Colonic mucosa (tissue), 4 donors: Measurements from ENCODE around the gene MZT1. TPM values are rescaled to one million over a fixed set of nuclear protein-coding genes. Genes with fewer than 3 reads are reported as not detected.

Experiments
- DNase-seq: peaks from one replicate; pipeline ENCODE4 v3.0.0-alpha.2; 2020
- H3K27ac ChIP-seq: fragments of 200-600 bp; one replicate; pipeline ENCODE4 v1.8.0; 2021
- H3K27me3 ChIP-seq: fragments of 200-600 bp; one replicate; pipeline ENCODE4 v1.8.0; 2021
- H3K36me3 ChIP-seq: fragments of 200-600 bp; one replicate; pipeline ENCODE4 v1.8.0; 2021
- H3K4me1 ChIP-seq: fragments of 200-600 bp; one replicate; pipeline ENCODE4 v1.8.0; 2021; ENCODE audit warnings: mild to moderate bottlenecking
- H3K4me3 ChIP-seq: fragments of 200-600 bp; one replicate; pipeline ENCODE4 v1.8.0; 2021
- H3K9ac ChIP-seq, 2 donors: one replicate each; pipeline ENCODE4 v1.7.0; 2013; ENCODE audit warnings: control low read depth in 2 of 2, low read depth in 2 of 2, low read length in 2 of 2
- H3K9me3 ChIP-seq: fragments of 200-600 bp; one replicate; pipeline ENCODE4 v1.8.0; 2021
- intact Hi-C: fragments of 100-400 bp; cut with DNase I; formaldehyde crosslinking; loops from one replicate; pipeline ENCODE4 v1.14.1; 2022
- total RNA-seq, 2 donors: library from RNA; stranded (reverse); fragmentation: NEBNext Ultra II Directional in 1 of 2; extraction: Animal tissue kit (Norgen Biotek cat#: 25700) in 1 of 2; gene quantifications; one replicate each; pipeline ENCODE4 v1.2.1, GENCODE V29; 2021
- TF ChIP-seq, protein P1 (sequence below): fragments of 200-600 bp; IDR thresholded peaks from one replicate; pipeline ENCODE4 v1.8.0; 2022; ENCODE audit warnings: antibody characterized with exemption, mild to moderate bottlenecking
- donor health status: healthy.
- donor health status: DM: no; HTN: no; CAD: no.
- donor health status: DM: no; HTN: no; CAD: no.

The MZT1 gene
- total RNA-seq = 10 to 100 TPM in 1 of 2 donors, 1 to 10 TPM in 1; 9.4 to 11.7 TPM

DNA sequence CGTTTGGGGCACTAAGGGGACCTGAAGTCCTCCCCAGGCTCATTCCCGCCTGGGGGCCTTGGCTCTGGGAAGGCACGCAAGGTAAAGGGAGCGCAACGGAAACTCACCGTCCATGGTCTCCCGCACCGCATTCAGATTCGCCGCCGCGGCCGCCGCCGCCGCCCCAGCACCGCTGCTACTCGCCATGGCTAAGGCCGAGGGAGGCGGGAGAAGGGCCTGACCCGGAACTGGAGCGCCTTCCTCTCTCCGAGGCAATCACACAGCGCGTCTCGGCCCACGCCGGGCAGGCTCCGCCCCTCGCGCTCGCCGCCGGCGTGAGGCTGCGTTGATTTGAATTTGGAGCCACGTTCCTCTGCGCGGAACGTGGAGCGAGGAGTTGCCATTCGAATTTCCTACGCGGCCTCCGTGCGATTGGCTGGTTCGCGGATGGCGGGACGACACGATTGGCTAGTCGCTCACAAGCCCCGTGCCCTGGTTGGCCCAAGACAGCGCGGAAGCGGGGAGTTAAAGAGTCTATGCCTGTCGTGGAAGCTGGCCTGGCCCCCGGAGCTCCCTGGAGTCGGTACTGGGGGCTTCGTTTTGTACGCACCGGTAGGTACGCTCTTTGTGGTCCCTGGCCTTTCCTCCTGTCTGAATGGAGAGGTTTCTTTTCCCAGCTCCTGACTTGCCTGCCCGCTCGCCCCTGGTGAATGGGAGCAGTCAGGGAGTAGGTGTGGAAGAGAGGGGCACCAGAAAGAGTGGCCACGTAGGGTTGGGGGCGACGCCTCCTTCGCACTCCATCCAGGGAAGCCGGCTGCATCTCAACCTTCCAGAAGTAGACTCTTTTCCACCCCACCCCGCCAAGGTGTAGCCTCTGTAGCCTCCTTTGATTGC, at the start of gene MZT1, which contains the start of gene BORA:
MZT1 (minus strand) TSS at position 213 of the 873 bp plus-strand sequence; CDS start at position 186, 27 bp downstream.
BORA (plus strand) TSS at position 507 of the 873 bp plus-strand sequence. CDS start 1,018 bp downstream, outside the sequence.
- H3K4me1 ChIP-seq = peaks cover 5% of the 10 kb centered on the region
- H3K27ac ChIP-seq = peak within 1 kb of the TSS; percentile 49
- H3K9me3 ChIP-seq = no peaks in the 10 kb centered on the region
- no peaks in the 10 kb centered on the region for H3K36me3 ChIP-seq
- peak; percentile 96 for DNase-seq
- H3K9ac ChIP-seq = peak within 1 kb of the TSS; percentile 89 to 90
- H3K27me3 ChIP-seq = no peaks in the 10 kb centered on the region
- intact Hi-C loops = loop anchor here (5.0 kb wide), 1 partner anchor 55 kb away; the partner anchor contains the start of genes DIS3 and PIBF1
- TF ChIP-seq, protein P1, sequence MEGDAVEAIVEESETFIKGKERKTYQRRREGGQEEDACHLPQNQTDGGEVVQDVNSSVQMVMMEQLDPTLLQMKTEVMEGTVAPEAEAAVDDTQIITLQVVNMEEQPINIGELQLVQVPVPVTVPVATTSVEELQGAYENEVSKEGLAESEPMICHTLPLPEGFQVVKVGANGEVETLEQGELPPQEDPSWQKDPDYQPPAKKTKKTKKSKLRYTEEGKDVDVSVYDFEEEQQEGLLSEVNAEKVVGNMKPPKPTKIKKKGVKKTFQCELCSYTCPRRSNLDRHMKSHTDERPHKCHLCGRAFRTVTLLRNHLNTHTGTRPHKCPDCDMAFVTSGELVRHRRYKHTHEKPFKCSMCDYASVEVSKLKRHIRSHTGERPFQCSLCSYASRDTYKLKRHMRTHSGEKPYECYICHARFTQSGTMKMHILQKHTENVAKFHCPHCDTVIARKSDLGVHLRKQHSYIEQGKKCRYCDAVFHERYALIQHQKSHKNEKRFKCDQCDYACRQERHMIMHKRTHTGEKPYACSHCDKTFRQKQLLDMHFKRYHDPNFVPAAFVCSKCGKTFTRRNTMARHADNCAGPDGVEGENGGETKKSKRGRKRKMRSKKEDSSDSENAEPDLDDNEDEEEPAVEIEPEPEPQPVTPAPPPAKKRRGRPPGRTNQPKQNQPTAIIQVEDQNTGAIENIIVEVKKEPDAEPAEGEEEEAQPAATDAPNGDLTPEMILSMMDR = no peak
- H3K4me3 ChIP-seq = peak within 1 kb of the TSS; percentile 87

DNA sequence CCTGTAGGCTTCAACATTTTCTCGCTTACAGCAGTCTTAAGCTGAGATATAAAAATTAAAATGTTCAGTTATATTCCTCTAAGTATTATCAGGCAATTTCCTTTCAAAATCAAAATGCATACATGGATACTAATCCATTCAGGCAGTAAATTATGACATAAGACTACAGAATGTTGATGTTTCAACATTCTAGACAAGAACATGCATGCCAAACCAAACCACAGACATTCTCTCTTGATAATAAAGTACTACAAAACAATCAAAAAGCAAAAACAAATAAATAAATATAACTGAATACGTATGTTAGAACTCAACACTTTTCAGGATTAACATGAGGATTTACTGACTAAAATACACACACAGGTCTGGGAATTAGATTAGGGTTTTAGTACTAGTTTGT, 46.6 kb upstream of the MZT1 start:
- no peaks in the 10 kb centered on the region for H3K4me1 ChIP-seq
- intact Hi-C loops = no loop called here
- TF ChIP-seq, protein P1 = no peak

DNA sequence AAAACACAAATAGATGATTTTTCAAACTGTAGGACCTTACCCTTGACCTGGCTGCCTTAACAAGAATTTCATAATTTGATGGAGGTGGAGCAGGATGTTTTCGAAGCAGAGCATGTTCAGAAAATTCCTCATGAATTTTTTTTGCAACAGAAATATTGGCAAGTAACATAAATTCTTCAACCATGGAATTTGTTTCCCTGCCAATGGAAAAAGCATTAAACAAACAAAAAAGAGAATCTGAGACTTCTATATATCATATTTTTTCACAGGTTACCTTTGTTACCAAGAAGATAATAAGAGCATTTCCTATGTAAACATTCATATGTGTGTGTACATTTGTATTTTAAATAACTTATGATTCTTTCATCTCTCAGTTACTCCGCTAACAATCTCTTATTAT, 36.0 kb upstream of the MZT1 start:
- no peak overlapping the region for H3K4me3 ChIP-seq
- intact Hi-C loops = no loop called here
- peaks cover 28% of the 10 kb centered on the region for H3K36me3 ChIP-seq
- H3K4me1 ChIP-seq = no peaks in the 10 kb centered on the region
- no peaks in the 10 kb centered on the region for H3K9me3 ChIP-seq
- TF ChIP-seq, protein P1 = no peak
- H3K9ac ChIP-seq = no peak overlapping the region
- H3K27me3 ChIP-seq = no peaks in the 10 kb centered on the region
- H3K27ac ChIP-seq = no peak overlapping the region
- DNase-seq = no peak

More for the DNA sequence above, 46.6 kb upstream of the MZT1 start:
- peaks cover 16% of the 10 kb centered on the region for H3K36me3 ChIP-seq
- H3K4me3 ChIP-seq = no peak overlapping the region
- no peaks in the 10 kb centered on the region for H3K9me3 ChIP-seq
- H3K27ac ChIP-seq = no peak overlapping the region
- no peak for DNase-seq
- H3K27me3 ChIP-seq = no peaks in the 10 kb centered on the region
- H3K9ac ChIP-seq = no peak overlapping the region

- TF ChIP-seq, protein P1 = no peak
- H3K27me3 ChIP-seq = no peaks in the 10 kb centered on the region
- no peaks in the 10 kb centered on the region for H3K4me1 ChIP-seq
- no peak for DNase-seq
- no peak overlapping the region for H3K9ac ChIP-seq
- intact Hi-C loops = no loop called here
- H3K4me3 ChIP-seq = no peak overlapping the region
- peaks cover 19% of the 10 kb centered on the region for H3K36me3 ChIP-seq
- H3K9me3 ChIP-seq = no peaks in the 10 kb centered on the region
- no peak overlapping the region for H3K27ac ChIP-seq
Observed at GRCh38 chr13:72760189-72760588, 32.8 kb upstream of the MZT1 start.

DNA sequence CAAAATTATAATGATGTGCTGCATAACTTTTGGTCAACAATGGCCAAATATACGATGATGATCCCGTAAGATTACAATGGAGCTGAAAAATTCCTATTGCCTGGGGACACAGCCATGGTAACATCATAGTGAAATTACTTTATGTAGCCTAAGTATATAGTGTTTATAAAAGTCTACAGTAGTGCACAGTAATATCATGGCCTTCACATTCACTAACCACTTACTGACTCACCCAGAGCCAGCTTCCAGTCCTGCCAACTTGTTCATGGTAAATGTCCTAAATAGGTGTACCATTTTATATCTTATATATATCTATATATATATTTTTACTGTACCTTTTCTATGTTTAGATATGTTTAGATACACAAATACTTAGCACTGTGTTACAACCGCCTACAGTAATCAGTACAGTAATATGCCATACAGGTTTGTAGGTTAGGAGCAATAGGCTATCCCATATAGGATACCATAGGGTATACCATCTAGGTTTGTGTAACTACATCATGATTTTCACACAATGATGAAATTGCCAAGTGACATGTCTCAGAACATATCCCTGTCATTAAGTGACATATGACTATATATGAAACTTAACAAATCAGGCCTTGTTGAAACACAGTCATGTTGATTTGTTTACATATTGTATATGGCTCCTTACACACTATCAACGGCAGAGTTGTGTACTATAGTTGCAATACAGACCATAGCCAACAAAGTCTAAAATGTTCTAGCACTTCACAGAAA, 30.5 kb upstream of the MZT1 start:
- DNase-seq = no peak
- TF ChIP-seq, protein P1 = no peak
- H3K27me3 ChIP-seq = no peaks in the 10 kb centered on the region

More for the DNA sequence above, 30.5 kb upstream of the MZT1 start:
- Histone ChIP-seq H3K27ac (no peak overlapping the region), H3K4me3 (no peak overlapping the region), H3K9ac (no peak overlapping the region), H3K4me1 (no peaks in the 10 kb centered on the region), H3K9me3 (no peaks in the 10 kb centered on the region), H3K36me3 (peaks cover 19% of the 10 kb centered on the region)
- intact Hi-C loops = no loop called here
